HG02970 (cell line): ENCODE measurements around the gene SH2D1A.
"Not testable (repeated sequence)": the region's sequence is repeated elsewhere in the genome, so short reads cannot be mapped to it uniquely, and the experiment has no call there.

ENCODE experiments used
- ATAC-seq: cut with Tn5 transposase; IDR thresholded peaks from one replicate; pipeline ENCODE4 v1.9.1; 2021; ENCODE audit warnings: mild to moderate bottlenecking, moderate library complexity, moderate number of reproducible peaks; ENCODE audit not compliant: unreplicated experiment, low FRiP score

SH2D1A gene

DNA sequence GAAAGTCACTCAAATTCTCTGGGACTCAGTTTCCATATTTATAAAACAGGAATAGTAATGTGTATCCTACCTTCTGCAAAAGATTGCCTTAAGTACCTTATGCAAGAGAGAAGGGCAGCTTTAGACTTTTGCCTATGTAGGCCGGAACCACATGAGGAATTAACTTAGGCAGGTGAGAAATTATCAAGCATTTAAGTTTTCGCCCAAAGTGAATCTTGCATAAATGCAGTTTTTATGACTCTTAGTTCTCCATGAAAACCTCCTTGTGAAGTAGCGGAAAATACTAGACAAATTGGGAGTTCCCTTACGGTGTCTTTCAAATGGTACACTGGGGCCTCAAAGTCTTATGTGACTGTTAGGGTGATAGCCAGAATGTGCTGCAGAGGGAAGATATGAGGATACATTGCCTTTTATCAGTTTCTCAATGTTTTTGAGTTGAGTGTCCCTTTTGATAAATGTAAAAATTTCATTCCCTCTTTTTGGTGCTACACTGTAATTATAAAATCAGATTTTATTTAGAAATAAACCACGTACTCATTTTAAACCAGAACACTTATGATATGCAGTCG is 2.6 kb downstream of the SH2D1A start:
- no peak for ATAC-seq

DNA sequence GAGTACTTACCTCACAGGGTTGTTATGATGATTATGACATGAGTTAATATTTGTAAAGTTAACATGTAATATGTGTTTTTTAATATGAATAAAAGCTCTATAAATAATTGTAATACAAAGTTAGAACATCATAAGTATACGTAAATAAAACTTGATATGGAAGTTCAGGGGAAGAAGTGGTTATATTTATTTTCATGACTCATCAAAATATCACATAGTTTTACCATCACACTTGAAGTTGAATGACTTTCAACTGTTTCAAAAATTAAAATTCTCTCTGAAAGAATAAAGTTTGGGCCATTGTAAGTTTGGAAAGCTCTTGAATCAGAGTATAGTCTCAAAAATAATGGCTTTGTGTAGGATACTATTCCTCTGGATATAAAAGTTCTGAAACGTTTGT is 8.3 kb downstream of the SH2D1A start:
- ATAC-seq: no peak

DNA sequence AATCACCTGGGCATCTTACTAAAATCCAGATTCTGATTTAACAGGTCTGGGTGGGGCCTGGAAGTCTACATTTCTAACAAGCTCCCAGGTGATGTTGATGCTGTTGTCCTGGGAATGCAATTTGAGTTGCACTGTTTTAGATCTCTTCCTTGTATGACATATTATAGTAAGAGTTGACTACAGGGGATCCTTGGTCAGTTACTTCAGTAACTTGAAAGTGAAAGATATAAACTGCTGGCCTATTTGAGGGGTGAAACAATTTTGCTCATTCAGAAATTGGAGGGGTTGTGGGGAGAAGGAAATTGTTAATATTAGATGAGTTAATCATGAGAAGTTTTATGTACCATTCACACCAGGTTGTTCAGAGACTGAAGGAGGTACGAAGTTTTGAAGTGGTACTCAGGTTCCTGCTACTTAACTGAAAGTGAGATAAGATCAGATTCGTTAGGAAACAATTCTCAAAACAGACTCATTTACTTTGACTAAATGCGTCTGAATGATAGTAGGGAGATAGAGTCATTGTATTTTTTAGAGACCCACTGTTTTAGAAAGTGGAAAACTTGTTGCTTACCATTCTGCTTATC is 12.5 kb downstream of the SH2D1A start:
- no peak for ATAC-seq

GRCh38 chrX:124362072-124362471 is 15.7 kb downstream of the SH2D1A start:
- no peak for ATAC-seq

- ATAC-seq: no peak
These were observed 16.4 kb downstream of the SH2D1A start for GRCh38 chrX:124362761-124363160.

DNA sequence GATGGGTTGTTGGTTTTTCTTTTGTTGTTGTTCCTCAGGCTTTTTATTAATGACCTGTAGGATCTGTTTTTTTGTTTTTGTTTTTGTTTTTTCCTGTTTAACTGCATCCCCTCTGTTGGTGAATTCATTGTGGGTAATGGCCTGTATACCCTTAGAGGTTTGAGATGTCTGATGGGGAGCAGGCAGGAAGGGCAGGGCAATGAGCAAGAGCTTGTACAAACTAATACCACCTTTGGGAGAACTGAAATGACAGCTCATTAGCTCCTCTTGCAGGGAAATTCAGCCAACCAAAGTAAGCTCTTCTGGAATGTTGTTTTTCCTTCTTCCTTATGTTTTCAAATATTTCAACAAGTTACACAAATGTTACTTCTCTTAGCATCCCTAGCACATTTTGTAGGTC is 23.4 kb downstream of the SH2D1A start:
- no peak for ATAC-seq

- no peak for ATAC-seq
These were observed 27.0 kb downstream of the SH2D1A start for GRCh38 chrX:124373348-124373747.

- no peak for ATAC-seq
These were observed 32.3 kb downstream of the SH2D1A start for GRCh38 chrX:124378643-124379042.

GRCh38 chrX:124383354-124383753 is 37.0 kb downstream of the SH2D1A start:
- ATAC-seq: no peak

- ATAC-seq: no peak
These were observed 40.0 kb downstream of the SH2D1A start for GRCh38 chrX:124386401-124386800.

DNA sequence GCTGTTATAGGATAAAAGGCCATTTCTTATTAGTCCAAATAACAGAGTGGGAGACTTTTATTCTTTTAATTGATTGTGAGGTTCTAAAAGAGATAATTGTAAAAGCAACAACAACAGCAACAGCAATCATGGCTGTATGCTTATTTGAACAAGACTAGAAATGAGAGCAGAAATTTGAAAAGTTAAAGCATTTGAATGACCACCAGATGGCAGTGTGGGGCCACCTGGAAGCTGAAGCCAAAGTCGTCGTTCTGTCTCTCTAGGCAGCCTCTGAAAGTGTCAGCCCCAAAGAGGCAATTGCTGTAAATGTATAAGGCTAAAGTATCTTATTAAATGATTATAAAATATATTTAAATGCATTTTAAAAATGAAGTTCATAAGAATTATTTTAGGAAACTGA is 42.2 kb downstream of the SH2D1A start:
- ATAC-seq: peak; percentile 65

GRCh38 chrX:124392794-124393193 is 46.4 kb downstream of the SH2D1A start:
- no peak for ATAC-seq

GRCh38 chrX:124393238-124393637 is 46.9 kb downstream of the SH2D1A start:
- ATAC-seq: no peak

DNA sequence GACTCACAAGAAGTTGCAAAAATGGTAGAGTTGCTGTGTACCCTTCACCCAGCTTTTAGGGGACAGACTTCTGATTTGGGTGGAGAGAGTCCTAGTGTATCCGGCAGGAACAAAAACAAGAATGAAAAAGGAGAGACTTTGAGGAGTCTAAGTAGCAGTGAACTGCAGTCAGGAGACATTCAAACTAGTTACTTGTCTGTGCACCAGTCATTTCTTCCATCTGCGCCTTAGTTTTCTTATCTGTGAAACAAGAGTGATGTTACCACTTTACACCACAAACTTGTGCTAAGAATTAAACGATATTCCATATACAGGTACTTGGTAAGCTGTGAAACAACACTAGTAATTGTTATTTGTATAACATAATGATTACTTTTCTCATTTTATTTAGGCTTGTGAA is 47.3 kb downstream of the SH2D1A start:
- no peak for ATAC-seq

GRCh38 chrX:124395145-124395880 is 49.0 kb downstream of the SH2D1A start:
- ATAC-seq: no peak

GRCh38 chrX:124401696-124402095 is 55.3 kb downstream of the SH2D1A start:
- no peak for ATAC-seq

DNA sequence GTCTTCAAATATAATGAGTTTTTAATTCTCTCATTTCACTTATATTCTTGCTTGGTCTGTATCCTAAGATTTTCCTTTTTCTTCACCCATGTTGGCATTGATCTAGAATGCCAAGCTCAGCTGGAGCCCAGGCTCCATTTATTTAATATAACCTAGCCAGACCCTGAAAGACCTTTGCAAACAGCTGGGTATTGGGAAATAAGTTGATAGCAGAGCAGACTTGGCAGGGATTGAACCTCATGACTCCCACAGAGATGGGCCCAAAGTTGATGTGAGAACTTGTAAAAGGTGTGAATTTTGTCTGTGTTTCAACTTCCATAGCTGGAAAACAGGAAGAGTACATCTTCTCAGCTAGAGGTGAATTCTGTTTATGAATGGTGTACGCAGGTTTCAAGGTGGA is 59.5 kb downstream of the SH2D1A start:
- ATAC-seq: no peak

GRCh38 chrX:124406294-124407014 is 60.1 kb downstream of the SH2D1A start:
- ATAC-seq: peak; percentile 88

- ATAC-seq: no peak
These were observed 60.9 kb downstream of the SH2D1A start for GRCh38 chrX:124407226-124407625.

DNA sequence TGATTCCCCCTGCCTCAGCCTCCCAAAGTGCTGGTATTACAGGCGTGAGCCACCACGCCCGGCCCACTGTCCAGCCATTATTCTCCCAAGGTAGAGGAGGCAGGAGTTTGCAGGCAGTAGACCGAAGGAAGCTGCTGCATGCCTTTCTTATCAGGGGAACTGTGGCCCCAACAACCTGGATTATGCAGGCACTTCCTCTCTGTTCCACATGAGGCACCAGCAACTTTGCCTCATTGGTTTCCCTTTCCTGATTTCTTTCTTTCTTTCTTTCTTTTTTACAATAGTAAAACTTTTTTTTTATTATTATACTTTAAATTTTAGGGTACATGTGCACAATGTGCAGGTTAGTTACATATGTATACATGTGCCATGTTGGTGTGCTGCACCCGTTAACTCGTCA is 62.0 kb downstream of the SH2D1A start:
- not testable (repeated sequence) for ATAC-seq

DNA sequence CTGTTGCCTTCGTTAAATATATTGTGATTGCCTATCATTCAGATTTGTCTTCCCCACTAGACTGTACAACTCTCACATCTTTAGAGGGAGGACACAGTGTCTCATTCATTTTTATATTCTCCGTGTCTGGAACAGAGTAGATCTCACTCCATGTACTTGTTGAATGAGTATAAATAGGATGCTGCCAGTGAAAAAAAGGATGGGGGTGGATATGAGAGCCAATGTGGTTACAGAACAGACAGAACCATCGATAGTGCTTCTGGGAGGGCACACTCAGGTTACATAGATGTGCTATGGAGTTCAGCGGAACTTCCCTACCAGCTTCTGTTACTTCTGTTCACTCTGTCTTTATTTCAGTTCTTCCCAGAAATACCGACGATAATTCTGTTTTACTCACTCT is 66.9 kb downstream of the SH2D1A start:
- ATAC-seq: no peak
